ENCODE data around the gene LSR. TPM values are rescaled to one million over a fixed set of nuclear protein-coding genes. Genes with fewer than 3 reads are reported as not detected.

The LSR gene
- total RNA-seq, 1 donor from 2014 or later = 27.1 TPM

GRCh38 chr19:35268536-35269437, 20.0 kb downstream of the LSR start, which contains the start of gene USF2:
USF2 (plus strand) TSS chr19:35268962; CDS start chr19:35269102, 140 bp downstream.
- Histone ChIP-seq H3K9me3 (ENCODE audit: low read depth) (no peaks in the 10 kb centered on the region), H3K27ac (peak within 1 kb of the TSS; percentile 84), H3K27me3 (no peaks in the 10 kb centered on the region), H4K20me1 (ENCODE audit: low read depth) (peaks cover 32% of the 10 kb centered on the region), H3K4me2 (peak within 1 kb of the TSS; percentile 90), H3K79me2 (ENCODE audit: low read depth) (peaks cover 29% of the 10 kb centered on the region), H3K4me3 (peak within 1 kb of the TSS; percentile 80), H3K4me1 (no peaks in the 10 kb centered on the region), H3F3A (ENCODE audit: low read depth) (peaks cover 38% of the 10 kb centered on the region), H2AFZ (replicated peaks) (no peak within 1 kb of the TSS), H3K9ac (no peak within 1 kb of the TSS), H3K36me3 (peaks cover 5% of the 10 kb centered on the region)
- peak; percentile 89 for DNase-seq (ENCODE audit: low spot score)
- no peaks in the 10 kb centered on the region for H3K9me3 Mint-ChIP-seq
- H3K36me3 Mint-ChIP-seq = peaks cover 21% of the 10 kb centered on the region
- TF ChIP-seq EZH2 (IDR thresholded peaks at IDR 0.05) (no peak), CTCF (IDR thresholded peaks at IDR 0.05) (no peak), EZH2phosphoT487 (IDR thresholded peaks at IDR 0.05) (no peak)
- peaks cover 16% of the 10 kb centered on the region for H3K4me1 Mint-ChIP-seq
- H3K4me3 Mint-ChIP-seq = peak within 1 kb of the TSS; percentile 94
- H3K27ac Mint-ChIP-seq = peak within 1 kb of the TSS; percentile 83
- peaks cover 4% of the 10 kb centered on the region for H3K27me3 Mint-ChIP-seq (ENCODE audit: insufficient read depth, low read depth)

DNA sequence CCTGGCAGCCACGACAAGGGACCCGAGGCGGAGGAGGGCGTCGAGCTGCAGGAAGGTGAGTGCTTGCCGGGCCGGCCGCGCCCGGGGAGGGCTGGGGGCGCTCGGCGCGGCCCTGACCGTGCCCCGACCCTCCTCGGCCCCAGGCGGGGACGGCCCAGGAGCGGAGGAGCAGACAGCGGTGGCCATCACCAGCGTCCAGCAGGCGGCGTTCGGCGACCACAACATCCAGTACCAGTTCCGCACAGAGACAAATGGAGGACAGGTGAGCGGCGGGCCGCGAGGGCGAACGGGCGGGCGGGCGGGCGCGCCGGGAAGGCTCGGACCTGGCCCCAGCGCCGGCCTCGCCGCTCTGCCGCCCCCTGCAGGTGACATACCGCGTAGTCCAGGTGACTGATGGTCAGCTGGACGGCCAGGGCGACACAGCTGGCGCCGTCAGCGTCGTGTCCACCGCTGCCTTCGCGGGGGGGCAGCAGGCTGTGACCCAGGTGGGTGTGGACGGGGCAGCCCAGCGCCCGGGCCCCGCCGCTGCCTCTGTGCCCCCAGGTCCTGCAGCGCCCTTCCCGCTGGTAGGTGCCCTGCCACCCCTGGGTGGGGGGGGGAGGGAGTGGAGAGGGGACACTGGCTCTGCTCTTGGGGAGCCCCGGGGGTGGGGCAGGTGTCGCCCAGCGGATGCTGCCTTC, 20.8 kb downstream of the LSR start:
- H3K4me1 Mint-ChIP-seq = peaks cover 16% of the 10 kb centered on the region
- H3K79me2 ChIP-seq (ENCODE audit: low read depth) = peaks cover 29% of the 10 kb centered on the region
- H3K27me3 ChIP-seq = no peaks in the 10 kb centered on the region
- peak overlapping the region; percentile 85 for H3K4me3 Mint-ChIP-seq
- H3K4me1 ChIP-seq = no peaks in the 10 kb centered on the region
- H3K9ac ChIP-seq = no peak overlapping the region
- TF ChIP-seq EZH2 (IDR thresholded peaks at IDR 0.05) (no peak), EZH2phosphoT487 (IDR thresholded peaks at IDR 0.05) (no peak), CTCF (IDR thresholded peaks at IDR 0.05) (peak; percentile 74)
- H3K27ac Mint-ChIP-seq = no peak overlapping the region
- peak overlapping the region; percentile 78 for H3K4me2 ChIP-seq
- H3K9me3 ChIP-seq (ENCODE audit: low read depth) = no peaks in the 10 kb centered on the region
- no peak overlapping the region for H3K27ac ChIP-seq
- H3K9me3 Mint-ChIP-seq = no peaks in the 10 kb centered on the region
- peaks cover 31% of the 10 kb centered on the region for H3F3A ChIP-seq (ENCODE audit: low read depth)
- peaks cover 4% of the 10 kb centered on the region for H3K27me3 Mint-ChIP-seq (ENCODE audit: insufficient read depth, low read depth)
- peaks cover 33% of the 10 kb centered on the region for H4K20me1 ChIP-seq (ENCODE audit: low read depth)
- peak overlapping the region; percentile 80 for H3K4me3 ChIP-seq
- no peak overlapping the region for H2AFZ ChIP-seq (replicated peaks)
- DNase-seq (ENCODE audit: low spot score) = peak; percentile 94
- peaks cover 5% of the 10 kb centered on the region for H3K36me3 ChIP-seq
- peaks cover 24% of the 10 kb centered on the region for H3K36me3 Mint-ChIP-seq

GRCh38 chr19:35270381-35270811, 21.6 kb downstream of the LSR start:
- no peaks in the 10 kb centered on the region for H3K4me1 ChIP-seq
- H3K36me3 ChIP-seq = peaks cover 5% of the 10 kb centered on the region
- H3K79me2 ChIP-seq (ENCODE audit: low read depth) = peaks cover 29% of the 10 kb centered on the region
- no peak overlapping the region for H2AFZ ChIP-seq (replicated peaks)
- Mint-ChIP-seq H3K27me3 (ENCODE audit: insufficient read depth, low read depth) (peaks cover 4% of the 10 kb centered on the region), H3K36me3 (peaks cover 21% of the 10 kb centered on the region), H3K4me3 (peak overlapping the region; percentile 85), H3K9me3 (no peaks in the 10 kb centered on the region), H3K27ac (no peak overlapping the region), H3K4me1 (peaks cover 16% of the 10 kb centered on the region)
- no peaks in the 10 kb centered on the region for H3K27me3 ChIP-seq
- no peak for DNase-seq (ENCODE audit: low spot score)
- no peaks in the 10 kb centered on the region for H3K9me3 ChIP-seq (ENCODE audit: low read depth)
- no peak overlapping the region for H3K4me2 ChIP-seq
- no peak overlapping the region for H3K27ac ChIP-seq
- no peak overlapping the region for H3K4me3 ChIP-seq
- peaks cover 31% of the 10 kb centered on the region for H4K20me1 ChIP-seq (ENCODE audit: low read depth)
- TF ChIP-seq EZH2phosphoT487 (IDR thresholded peaks at IDR 0.05) (no peak), CTCF (IDR thresholded peaks at IDR 0.05) (no peak), EZH2 (IDR thresholded peaks at IDR 0.05) (no peak)
- no peak overlapping the region for H3K9ac ChIP-seq
- peaks cover 23% of the 10 kb centered on the region for H3F3A ChIP-seq (ENCODE audit: low read depth)

All from neural progenitor cell (in vitro differentiated cells).